K562 (cell line): ENCODE results near the gene CTXN1. TPM values are rescaled to one million over a fixed set of nuclear protein-coding genes. Genes with fewer than 3 reads are reported as not detected.

Experiments
- AFF4 ChIP-seq: sonication (generic); formaldehyde crosslinking; IDR thresholded peaks from 2 replicates; pipeline ENCODE4 v1.8.0; 2023; ENCODE audit warnings: mild to moderate bottlenecking, missing genetic modification reagents
- C11orf30 ChIP-seq: fragments of 450-650 bp; IDR thresholded peaks from 2 replicates; pipeline ENCODE4 v1.6.1; 2016; ENCODE audit warnings: low read depth, mild to moderate bottlenecking
- FOXA3 ChIP-seq, 2 experiments: fragments of 450-650 bp in 1 of 2; sonication (generic) in 1 of 2; formaldehyde crosslinking; IDR thresholded peaks in 1 of 2; conservative IDR thresholded peaks in 1 of 2; 2 replicates each; pipeline versions ENCODE4 v1.4.0 to v1.8.0; 2020 to 2022; ENCODE audit warnings: mild to moderate bottlenecking in 2 of 2, missing genetic modification reagents in 1 of 2
- FOXJ2 ChIP-seq: fragments of 200-800 bp; sonication (Bioruptor generic); IDR thresholded peaks from 2 replicates; pipeline ENCODE4 v1.6.1; 2016; ENCODE audit warnings: missing genetic modification characterization, missing compliant biosample characterization
- HLTF ChIP-seq: fragments of 450-650 bp; IDR thresholded peaks from 2 replicates; pipeline ENCODE4 v1.6.1; 2016
- HNRNPK ChIP-seq: fragments of 200-400 bp; formaldehyde crosslinking; IDR thresholded peaks from one replicate; pipeline ENCODE4 v1.6.1; 2018; ENCODE audit warnings: mild to moderate bottlenecking, low read depth, low read length; ENCODE audit not compliant: poor library complexity, severe bottlenecking
- ILK ChIP-seq: fragments of 450-650 bp; IDR thresholded peaks from 2 replicates; pipeline ENCODE4 v1.6.1; 2016; ENCODE audit warnings: missing genetic modification characterization, low read depth, mild to moderate bottlenecking, missing compliant biosample characterization, moderate library complexity, borderline replicate concordance
- MEF2A ChIP-seq: IDR thresholded peaks from 2 replicates; pipeline ENCODE4 v1.6.1; 2011; ENCODE audit warnings: low read depth, mild to moderate bottlenecking, low read length, moderate library complexity; ENCODE audit not compliant: control insufficient read depth
- NFE2L1 ChIP-seq: fragments of 450-650 bp; IDR thresholded peaks from 2 replicates; pipeline ENCODE4 v1.6.1; 2016; ENCODE audit warnings: missing genetic modification characterization, low read depth, mild to moderate bottlenecking, missing compliant biosample characterization, moderate library complexity, borderline replicate concordance
- NONO ChIP-seq, 2 experiments: fragments of 200-400 bp in 1 of 2; fragments of 450-650 bp in 1 of 2; formaldehyde crosslinking in 1 of 2; IDR thresholded peaks; 2 replicates each; pipeline ENCODE4 v1.6.1; 2017; ENCODE audit warnings: low read depth in 2 of 2, mild to moderate bottlenecking in 2 of 2, moderate library complexity in 2 of 2, low read length in 1 of 2
- RBM34 ChIP-seq: fragments of 200-400 bp; formaldehyde crosslinking; IDR thresholded peaks from 2 replicates; pipeline ENCODE4 v1.6.1; 2018; ENCODE audit warnings: low read length, borderline replicate concordance; ENCODE audit not compliant: insufficient read depth
- TCF3 ChIP-seq: sonication (generic); formaldehyde crosslinking; IDR thresholded peaks from 2 replicates; pipeline ENCODE4 v1.4.0; 2020; ENCODE audit warnings: mild to moderate bottlenecking, missing genetic modification reagents
- TOE1 ChIP-seq, 2 experiments: fragments of 450-650 bp in 1 of 2; sonication (generic) in 1 of 2; formaldehyde crosslinking in 1 of 2; IDR thresholded peaks; 2 replicates each; pipeline versions ENCODE4 v1.7.1 to v1.8.0; 2016 to 2022; ENCODE audit warnings: borderline replicate concordance in 2 of 2, mild to moderate bottlenecking in 2 of 2, antibody characterized with exemption in 1 of 2, inconsistent platforms in 1 of 2, low read depth in 1 of 2, missing genetic modification reagents in 1 of 2, moderate library complexity in 1 of 2
- TSC22D4 ChIP-seq: fragments of 450-650 bp; IDR thresholded peaks from 2 replicates; pipeline ENCODE4 v1.6.1; 2016; ENCODE audit warnings: missing genetic modification characterization, missing biosample characterization, control low read depth
- ZBTB1 ChIP-seq: sonication (generic); formaldehyde crosslinking; IDR thresholded peaks from 2 replicates; pipeline ENCODE4 v1.8.1; 2023; ENCODE audit warnings: missing genetic modification reagents, low read depth, mild to moderate bottlenecking, borderline replicate concordance
- ZBTB9 ChIP-seq: fragments of 450-650 bp; formaldehyde crosslinking; IDR thresholded peaks from 2 replicates; pipeline ENCODE4 v1.4.0; 2020; ENCODE audit warnings: mild to moderate bottlenecking, moderate library complexity
- polyA plus RNA-seq, 8 experiments: library from polyadenylated mRNA; depleted of rRNA in 4 of 8; stranded (reverse) in 5 of 8; unstranded in 3 of 8; fragments of >200 nt; fragmentation: Nextera tagmentation in 2 of 8; fragmentation: Illumina TruSeq in 1 of 8; extraction: Ambion mirVana in 2 of 8; extraction: Trizol in 1 of 8; gene quantifications; 2 replicates each; pipeline versions ENCODE4 v1.2.1 to v1.2.3, GENCODE V29; 2011 to 2014; ENCODE audit warnings: inconsistent platforms in 1 of 8, missing spikeins in 1 of 8
- total RNA-seq, 7 experiments: library from RNA; depleted of rRNA in 6 of 7; stranded (reverse); fragments of >200 nt in 6 of 7; fragmentation: Illumina TruSeq in 2 of 7; extraction: Trizol in 2 of 7; gene quantifications; 2 replicates each; pipeline versions ENCODE4 v1.2.1 to v1.2.3, GENCODE V29; 2011 to 2021; ENCODE audit warnings: low replicate concordance in 1 of 7
- TF ChIP-seq, protein P1 (sequence below): sonication (generic); formaldehyde crosslinking; IDR thresholded peaks from 2 replicates; pipeline ENCODE4 v1.8.0; 2022; ENCODE audit warnings: mild to moderate bottlenecking, low read depth, missing genetic modification reagents

CTXN1 gene
- total and polyA plus RNA-seq, 9 of the 15 experiments (the other 6 are each of a cell fraction or from before 2014, with no cell fraction given), result 0.15 to 37.4 (median 1.8) TPM; not detected in 2

DNA sequence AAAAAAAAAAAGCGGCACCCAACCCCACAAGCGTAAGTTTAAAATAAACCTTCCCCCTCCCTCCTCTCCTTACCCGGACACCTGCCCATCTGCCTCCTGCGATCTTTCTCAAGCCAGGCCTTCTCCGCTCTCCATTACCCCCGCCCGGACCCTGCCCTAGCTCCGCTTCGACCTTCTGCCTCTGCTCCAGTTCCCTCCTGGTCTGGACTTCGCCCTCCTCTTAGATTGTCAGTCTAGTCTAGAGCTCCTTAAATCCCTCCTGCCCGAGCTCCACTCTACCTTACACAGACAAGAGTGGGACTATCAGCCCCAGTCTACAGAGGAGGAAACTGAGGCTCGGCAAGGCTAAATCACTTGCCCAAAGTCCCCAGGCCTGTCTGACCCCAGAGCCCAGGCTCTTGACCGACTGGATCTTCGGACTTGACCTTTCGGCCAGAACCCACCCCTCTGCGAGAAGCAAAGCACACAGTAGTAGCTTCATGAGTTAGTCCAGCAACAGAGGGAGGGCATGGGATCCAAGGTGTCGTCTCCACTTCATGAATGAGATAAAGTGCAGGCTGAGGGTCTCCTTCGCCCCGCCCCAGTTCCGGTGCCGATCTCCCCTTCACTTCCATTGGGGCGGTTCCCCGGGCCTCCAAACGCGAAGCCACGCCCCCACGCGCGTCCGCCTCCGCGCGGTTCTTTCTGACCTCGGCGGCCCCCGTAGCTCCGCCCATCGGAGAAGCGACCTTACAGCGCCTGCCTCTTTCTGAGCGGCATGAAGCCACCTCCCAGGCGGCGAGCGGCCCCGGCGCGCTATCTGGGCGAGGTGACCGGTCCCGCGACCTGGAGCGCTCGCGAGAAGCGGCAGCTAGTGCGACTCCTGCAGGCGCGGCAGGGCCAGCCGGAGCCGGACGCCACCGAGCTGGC is 6.1 kb downstream of the CTXN1 start, which contains the start of gene SNAPC2 (continued):
- TF ChIP-seq HLTF (no peak), TSC22D4 (tag) (no peak), RBM34 (peak; percentile 95; the same call in 1 of the 2 replicates), MEF2A (no peak), TCF3 (CRISPR knock-in tag) (no peak), HNRNPK (no peak), NONO (IDR thresholded peaks at IDR 0.05; ENCODE audit: low read depth in 2 of 2, low read length in 1 of 2) (peak in 1 of 2 experiments; percentile 18; a peak in 1 of 4 replicates), AFF4 (CRISPR knock-in tag) (no peak), C11orf30 (peak; percentile 51; the same call in 1 of the 2 replicates), NFE2L1 (tag) (no peak), ZBTB9 (CRISPR knock-in tag) (no peak; the same call in 1 of the 2 replicates), ILK (tag) (no peak), FOXJ2 (tag) (no peak), TOE1 (IDR thresholded peaks at IDR 0.05; ENCODE audit: borderline replicate concordance) (no peak; the same call in 1 of the 2 replicates), TOE1 (CRISPR knock-in tag; IDR thresholded peaks at IDR 0.05; ENCODE audit: borderline replicate concordance, low read depth) (no peak), ZBTB1 (CRISPR knock-in tag) (no peak), FOXA3 (CRISPR knock-in tag; conservative IDR thresholded peaks at IDR 0.05 in 1 of 2, IDR thresholded peaks at IDR 0.05 in 1 of 2) (peak in 1 of 2 experiments; percentile 18; a peak in 1 of 4 replicates)
- TF ChIP-seq, protein P1, sequence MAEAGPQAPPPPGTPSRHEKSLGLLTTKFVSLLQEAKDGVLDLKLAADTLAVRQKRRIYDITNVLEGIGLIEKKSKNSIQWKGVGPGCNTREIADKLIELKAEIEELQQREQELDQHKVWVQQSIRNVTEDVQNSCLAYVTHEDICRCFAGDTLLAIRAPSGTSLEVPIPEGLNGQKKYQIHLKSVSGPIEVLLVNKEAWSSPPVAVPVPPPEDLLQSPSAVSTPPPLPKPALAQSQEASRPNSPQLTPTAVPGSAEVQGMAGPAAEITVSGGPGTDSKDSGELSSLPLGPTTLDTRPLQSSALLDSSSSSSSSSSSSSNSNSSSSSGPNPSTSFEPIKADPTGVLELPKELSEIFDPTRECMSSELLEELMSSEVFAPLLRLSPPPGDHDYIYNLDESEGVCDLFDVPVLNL (CRISPR knock-in tag), result no peak
